Gastroesophageal sphincter (tissue), 4 donors: ENCODE data around the gene ARID5B. TPM values are rescaled to one million over a fixed set of nuclear protein-coding genes. Genes with fewer than 3 reads are reported as not detected.

Experiments used
- ATAC-seq: fragments of 150-250 bp; one replicate; pipeline ENCODE4 v1.9.1; 2016; ENCODE audit warnings: mild to moderate bottlenecking, moderate library complexity
- H3K27ac ChIP-seq, 4 donors: fragments of 200-600 bp; sonication (generic) in 3 of 4; 1 replicate in 3 of 4; 2 replicates in 1 of 4; pipeline ENCODE4 v1.5.1; 2016 to 2019
- H3K27me3 ChIP-seq: fragments of 200-600 bp; sonication (generic); one replicate; pipeline ENCODE4 v1.5.1; 2019
- H3K36me3 ChIP-seq, 2 donors: fragments of 200-600 bp; sonication (generic); one replicate each; pipeline ENCODE4 v1.5.1; 2019; ENCODE audit warnings: control low read depth in 1 of 2
- H3K4me1 ChIP-seq, 3 donors: fragments of 200-600 bp; sonication (generic); 1 replicate in 2 of 3; 2 replicates in 1 of 3; pipeline ENCODE4 v1.5.1; 2016 to 2019; ENCODE audit warnings: control low read depth in 2 of 3
- H3K4me3 ChIP-seq, 2 donors: fragments of 200-600 bp; sonication (generic); one replicate each; pipeline ENCODE4 v1.5.1; 2019; ENCODE audit warnings: mild to moderate bottlenecking in 1 of 2, moderate library complexity in 1 of 2
- H3K9me3 ChIP-seq, 3 donors: fragments of 200-600 bp; sonication (generic); one replicate each; pipeline ENCODE4 v1.5.1; 2017 to 2019; ENCODE audit warnings: control low read depth in 2 of 3
- CTCF ChIP-seq, 4 experiments: fragments of 200-600 bp in 2 of 4; fragments of 450-650 bp in 2 of 4; sonication (generic) in 1 of 4; IDR thresholded peaks; one replicate each; pipeline ENCODE4 v1.5.1; 2017 to 2019; ENCODE audit warnings: antibody characterized with exemption in 4 of 4, mild to moderate bottlenecking in 2 of 4, moderate library complexity in 2 of 4
- EP300 ChIP-seq: sonication (generic); formaldehyde crosslinking; IDR thresholded peaks from one replicate; pipeline ENCODE4 v1.6.1; 2017; ENCODE audit warnings: antibody characterized with exemption, mild to moderate bottlenecking
- POLR2A ChIP-seq, 2 donors: fragments of 450-650 bp; IDR thresholded peaks; one replicate each; pipeline ENCODE4 v1.6.1; 2017; ENCODE audit warnings: antibody characterized with exemption in 2 of 2, mild to moderate bottlenecking in 2 of 2, moderate library complexity in 1 of 2
- POLR2AphosphoS5 ChIP-seq: sonication (generic); formaldehyde crosslinking; IDR thresholded peaks from one replicate; pipeline ENCODE4 v1.6.1; 2017; ENCODE audit warnings: antibody characterized with exemption
- WGBS, 2 donors: methylation state at CpG; one replicate each; pipeline ENCODE4 v1.1.5; 2018; ENCODE audit warnings: low coverage in 1 of 2; 5-methylcytosine and 5-hydroxymethylcytosine counted together
- total RNA-seq, 4 donors: library from RNA; depleted of rRNA; stranded (reverse); fragments of >200 nt; gene quantifications; one replicate each; pipeline ENCODE4 v1.1.0, GENCODE V29; 2016

ARID5B gene
- total RNA-seq, 4 donors from 2014 or later, result 34.7 to 81.4 (median 62.5) TPM

GRCh38 chr10:62040881-62041280 lies 139.4 kb downstream of the ARID5B start:
- TF ChIP-seq EP300 (no peak), CTCF (IDR thresholded peaks at IDR 0.05) (no peak), POLR2A (IDR thresholded peaks at IDR 0.05) (no peak), POLR2AphosphoS5 (no peak)
- ATAC-seq, result no peak
- Histone ChIP-seq H3K27me3 (no peaks in the 10 kb centered on the region), H3K9me3 (no peaks in the 10 kb centered on the region), H3K4me3 (no peak overlapping the region), H3K36me3 (no peaks in the 10 kb centered on the region), H3K4me1 (peaks cover 19 to 60% (median 27%) of the 10 kb centered on the region in 3 donors), H3K27ac (no peak overlapping the region)
- WGBS, 2 donors, result 75 to 81% methylated on average over 3 to 4 of the region's 4 CpGs

GRCh38 chr10:62043421-62044021 lies 142.0 kb downstream of the ARID5B start:
- Histone ChIP-seq H3K4me1 (peaks cover 22 to 60% (median 38%) of the 10 kb centered on the region in 3 donors), H3K27ac (peak overlapping the region in 2 of 4 donors; percentile 8 to 44), H3K4me3 (no peak overlapping the region), H3K36me3 (no peaks in the 10 kb centered on the region), H3K9me3 (no peaks in the 10 kb centered on the region), H3K27me3 (no peaks in the 10 kb centered on the region)
- 52 to 75% methylated on average over 4 of the region's 4 CpGs for WGBS, 2 donors
- no peak for TF ChIP-seq EP300
- TF ChIP-seq POLR2A (IDR thresholded peaks at IDR 0.05), result no peak
- no peak for TF ChIP-seq CTCF (IDR thresholded peaks at IDR 0.05)
- TF ChIP-seq POLR2AphosphoS5, result no peak
- ATAC-seq, result no peak

- H3K27me3 ChIP-seq, result no peaks in the 10 kb centered on the region
- H3K4me1 ChIP-seq, result peaks cover 19 to 57% (median 35%) of the 10 kb centered on the region in 3 donors
- no peak for TF ChIP-seq POLR2AphosphoS5
- TF ChIP-seq POLR2A (IDR thresholded peaks at IDR 0.05), result no peak
- TF ChIP-seq EP300, result no peak
- no peak for TF ChIP-seq CTCF (IDR thresholded peaks at IDR 0.05)
- H3K9me3 ChIP-seq, result no peaks in the 10 kb centered on the region
- WGBS, 2 donors, result 76 to 94% methylated on average over 5 of the region's 5 CpGs
- H3K36me3 ChIP-seq, result no peaks in the 10 kb centered on the region
- ATAC-seq, result no peak
- no peak overlapping the region for H3K4me3 ChIP-seq
- peak overlapping the region in 1 of 4 donors; percentile 44 for H3K27ac ChIP-seq
Observed at GRCh38 chr10:62044566-62044965, 143.1 kb downstream of the ARID5B start.

- ATAC-seq, result peak; percentile 26
- peak overlapping the region; percentile 86 to 100 (median 90) for H3K27ac ChIP-seq
- TF ChIP-seq CTCF (IDR thresholded peaks at IDR 0.05) (no peak), POLR2AphosphoS5 (peak; percentile 73), EP300 (no peak)
- no peaks in the 10 kb centered on the region for H3K27me3 ChIP-seq
- WGBS, 2 donors, result 9 to 17% methylated on average over 12 of the region's 12 CpGs
- H3K36me3 ChIP-seq, result no peaks in the 10 kb centered on the region
- no peaks in the 10 kb centered on the region for H3K9me3 ChIP-seq
- H3K4me3 ChIP-seq, result peak overlapping the region; percentile 2 to 6
- H3K4me1 ChIP-seq, result peaks cover 19 to 55% (median 32%) of the 10 kb centered on the region in 3 donors
Observed at GRCh38 chr10:62045765-62046521, 144.4 kb downstream of the ARID5B start.
